ENCODE measurements around the gene OR5C1.

OR5C1 gene

DNA sequence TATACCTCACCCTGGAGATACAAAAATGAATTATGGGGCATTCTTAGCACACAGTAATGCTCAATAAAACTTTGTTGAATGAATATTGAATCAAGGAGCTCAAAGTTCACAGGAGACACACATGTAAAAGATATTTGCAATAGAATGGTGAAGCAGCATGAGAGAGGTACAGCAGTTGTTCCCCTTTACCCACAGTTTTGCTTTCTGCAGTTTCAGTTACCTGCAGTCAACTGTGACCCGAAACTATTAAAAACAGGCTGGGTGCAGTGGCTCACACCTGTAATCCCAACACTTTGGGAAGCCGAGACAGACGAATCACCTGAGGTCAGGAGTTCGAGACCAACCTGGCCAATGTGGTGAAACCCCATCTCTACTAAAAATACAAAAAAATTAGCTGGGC lies 2.4 kb upstream of the OR5C1 start:
- H3K9me3 ChIP-seq (ENCODE audit: low read length), result no peaks in the 10 kb centered on the region
- no peak overlapping the region for H2AFZ ChIP-seq (ENCODE audit: low read length)
- TF ChIP-seq, protein P1, sequence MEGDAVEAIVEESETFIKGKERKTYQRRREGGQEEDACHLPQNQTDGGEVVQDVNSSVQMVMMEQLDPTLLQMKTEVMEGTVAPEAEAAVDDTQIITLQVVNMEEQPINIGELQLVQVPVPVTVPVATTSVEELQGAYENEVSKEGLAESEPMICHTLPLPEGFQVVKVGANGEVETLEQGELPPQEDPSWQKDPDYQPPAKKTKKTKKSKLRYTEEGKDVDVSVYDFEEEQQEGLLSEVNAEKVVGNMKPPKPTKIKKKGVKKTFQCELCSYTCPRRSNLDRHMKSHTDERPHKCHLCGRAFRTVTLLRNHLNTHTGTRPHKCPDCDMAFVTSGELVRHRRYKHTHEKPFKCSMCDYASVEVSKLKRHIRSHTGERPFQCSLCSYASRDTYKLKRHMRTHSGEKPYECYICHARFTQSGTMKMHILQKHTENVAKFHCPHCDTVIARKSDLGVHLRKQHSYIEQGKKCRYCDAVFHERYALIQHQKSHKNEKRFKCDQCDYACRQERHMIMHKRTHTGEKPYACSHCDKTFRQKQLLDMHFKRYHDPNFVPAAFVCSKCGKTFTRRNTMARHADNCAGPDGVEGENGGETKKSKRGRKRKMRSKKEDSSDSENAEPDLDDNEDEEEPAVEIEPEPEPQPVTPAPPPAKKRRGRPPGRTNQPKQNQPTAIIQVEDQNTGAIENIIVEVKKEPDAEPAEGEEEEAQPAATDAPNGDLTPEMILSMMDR (IDR thresholded peaks at IDR 0.05; ENCODE audit: low read length), result no peak
- no peak for TF ChIP-seq EZH2 (IDR thresholded peaks at IDR 0.05; ENCODE audit: borderline replicate concordance, low read length)
- no peak overlapping the region for H3K9ac ChIP-seq (ENCODE audit: low read length)
- H3K36me3 ChIP-seq (ENCODE audit: insufficient read depth, low read length), result no peaks in the 10 kb centered on the region
- H3K4me1 ChIP-seq (ENCODE audit: insufficient read depth, low read length, severe bottlenecking), result no peaks in the 10 kb centered on the region
- no peaks in the 10 kb centered on the region for H3K9me2 ChIP-seq (ENCODE audit: low read depth, low read length)
- no peaks in the 10 kb centered on the region for H4K20me1 ChIP-seq (ENCODE audit: insufficient read depth, low read length)
- H3K27me3 ChIP-seq (ENCODE audit: insufficient read depth, low read length), result no peaks in the 10 kb centered on the region
- no peak overlapping the region for H3K4me2 ChIP-seq (ENCODE audit: low read length)
- H3K79me2 ChIP-seq (ENCODE audit: insufficient read depth, low read length), result no peaks in the 10 kb centered on the region
- no peak overlapping the region for H3K4me3 ChIP-seq (ENCODE audit: low read depth, low read length, poor library complexity, severe bottlenecking)
- H3F3A ChIP-seq (ENCODE audit: insufficient read depth, low read length), result no peaks in the 10 kb centered on the region
- H3K27ac ChIP-seq (ENCODE audit: low read depth, low read length, poor library complexity, severe bottlenecking), result no peak overlapping the region

DNA sequence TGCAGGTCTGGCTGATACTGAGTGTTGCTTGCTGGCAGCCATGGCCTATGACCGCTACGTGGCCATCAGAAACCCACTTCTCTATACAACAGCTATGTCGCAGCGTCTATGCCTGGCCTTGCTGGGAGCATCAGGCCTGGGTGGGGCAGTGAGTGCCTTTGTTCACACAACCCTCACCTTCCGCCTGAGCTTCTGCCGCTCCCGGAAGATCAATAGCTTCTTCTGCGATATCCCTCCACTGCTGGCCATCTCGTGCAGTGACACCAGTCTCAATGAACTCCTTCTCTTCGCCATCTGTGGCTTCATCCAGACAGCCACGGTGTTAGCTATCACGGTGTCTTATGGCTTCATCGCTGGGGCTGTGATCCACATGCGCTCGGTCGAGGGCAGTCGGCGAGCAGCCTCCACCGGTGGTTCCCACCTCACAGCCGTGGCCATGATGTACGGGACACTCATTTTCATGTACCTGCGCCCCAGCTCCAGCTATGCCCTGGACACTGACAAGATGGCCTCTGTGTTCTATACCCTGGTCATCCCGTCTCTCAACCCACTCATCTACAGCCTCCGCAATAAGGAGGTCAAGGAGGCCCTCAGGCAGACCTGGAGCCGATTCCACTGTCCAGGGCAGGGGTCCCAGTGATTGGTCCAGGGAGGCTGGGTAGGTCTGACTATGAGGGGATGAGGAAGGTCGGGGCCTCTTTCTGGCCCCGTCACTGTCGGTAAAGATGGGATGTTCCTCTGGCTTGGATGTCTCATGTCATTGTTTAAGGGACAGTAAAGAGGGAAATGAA lies 718 bp downstream of the OR5C1 start:
- TF ChIP-seq, protein P1 (IDR thresholded peaks at IDR 0.05; ENCODE audit: low read length), result no peak
- no peak for TF ChIP-seq EZH2 (IDR thresholded peaks at IDR 0.05; ENCODE audit: borderline replicate concordance, low read length)
- no peak overlapping the region for H3K4me2 ChIP-seq (ENCODE audit: low read length)
- H3K36me3 ChIP-seq (ENCODE audit: insufficient read depth, low read length), result no peaks in the 10 kb centered on the region
- H3K79me2 ChIP-seq (ENCODE audit: insufficient read depth, low read length), result no peaks in the 10 kb centered on the region
- H4K20me1 ChIP-seq (ENCODE audit: insufficient read depth, low read length), result no peaks in the 10 kb centered on the region
- H2AFZ ChIP-seq (ENCODE audit: low read length), result no peak overlapping the region
- H3K4me3 ChIP-seq (ENCODE audit: low read depth, low read length, poor library complexity, severe bottlenecking), result no peak overlapping the region
- no peaks in the 10 kb centered on the region for H3K27me3 ChIP-seq (ENCODE audit: insufficient read depth, low read length)
- no peak overlapping the region for H3K9ac ChIP-seq (ENCODE audit: low read length)
- H3K4me1 ChIP-seq (ENCODE audit: insufficient read depth, low read length, severe bottlenecking), result no peaks in the 10 kb centered on the region
- H3F3A ChIP-seq (ENCODE audit: insufficient read depth, low read length), result no peaks in the 10 kb centered on the region
- no peaks in the 10 kb centered on the region for H3K9me2 ChIP-seq (ENCODE audit: low read depth, low read length)
- no peak overlapping the region for H3K27ac ChIP-seq (ENCODE audit: low read depth, low read length, poor library complexity, severe bottlenecking)
- H3K9me3 ChIP-seq (ENCODE audit: low read length), result no peaks in the 10 kb centered on the region

DNA sequence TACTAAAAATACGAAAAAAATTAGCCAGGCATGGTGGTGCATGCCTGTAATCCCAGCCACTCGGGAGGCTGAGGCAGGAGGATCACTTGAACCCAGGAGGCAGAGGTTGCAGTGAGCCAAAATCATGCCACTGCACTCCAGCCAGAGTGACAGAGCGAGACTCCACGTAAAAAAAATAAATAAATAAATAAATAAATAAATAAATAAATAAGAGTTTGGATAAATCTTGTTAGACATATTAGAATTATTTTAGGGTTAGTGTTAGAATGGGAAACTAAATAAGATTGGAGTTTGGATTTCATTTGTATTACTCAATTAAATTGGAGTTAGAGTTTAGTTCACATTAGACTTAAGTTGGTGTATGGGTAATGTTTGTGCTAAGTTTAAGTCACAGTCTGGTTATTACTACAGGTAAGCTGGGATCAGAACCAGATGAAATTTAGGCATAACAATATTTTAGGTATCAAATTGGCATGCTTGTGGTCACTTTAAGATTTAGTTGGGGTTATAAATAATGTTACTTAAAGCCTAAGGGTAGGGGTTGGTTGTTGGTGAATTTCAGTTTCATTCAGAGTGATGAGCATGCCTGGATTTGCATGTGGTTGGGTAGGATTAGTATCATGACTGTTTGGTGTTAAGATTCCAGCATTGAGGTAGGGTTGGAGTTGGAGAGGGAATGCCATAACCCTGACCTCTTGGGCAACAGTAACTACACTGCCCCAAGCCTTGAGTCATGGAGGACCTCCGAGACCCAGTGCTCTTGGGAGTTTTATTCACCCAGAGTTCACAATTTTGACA lies 3.3 kb downstream of the OR5C1 start:
- Histone ChIP-seq H2AFZ (ENCODE audit: low read length) (no peak overlapping the region), H4K20me1 (ENCODE audit: insufficient read depth, low read length) (no peaks in the 10 kb centered on the region), H3K27ac (ENCODE audit: low read depth, low read length, poor library complexity, severe bottlenecking) (no peak overlapping the region), H3K27me3 (ENCODE audit: insufficient read depth, low read length) (no peaks in the 10 kb centered on the region), H3K4me1 (ENCODE audit: insufficient read depth, low read length, severe bottlenecking) (no peaks in the 10 kb centered on the region), H3K36me3 (ENCODE audit: insufficient read depth, low read length) (no peaks in the 10 kb centered on the region), H3K4me3 (ENCODE audit: low read depth, low read length, poor library complexity, severe bottlenecking) (no peak overlapping the region), H3F3A (ENCODE audit: insufficient read depth, low read length) (no peaks in the 10 kb centered on the region), H3K4me2 (ENCODE audit: low read length) (no peak overlapping the region), H3K9me2 (ENCODE audit: low read depth, low read length) (no peaks in the 10 kb centered on the region), H3K9ac (ENCODE audit: low read length) (no peak overlapping the region), H3K9me3 (ENCODE audit: low read length) (no peaks in the 10 kb centered on the region), H3K79me2 (ENCODE audit: insufficient read depth, low read length) (no peaks in the 10 kb centered on the region)
- TF ChIP-seq, protein P1 (IDR thresholded peaks at IDR 0.05; ENCODE audit: low read length), result no peak
- TF ChIP-seq EZH2 (IDR thresholded peaks at IDR 0.05; ENCODE audit: borderline replicate concordance, low read length), result no peak
